Measurements from ENCODE around the gene RAB41. TPM values are rescaled to one million over a fixed set of nuclear protein-coding genes. Genes with fewer than 3 reads are reported as not detected.
"Not testable (repeated sequence)": the region's sequence is repeated elsewhere in the genome, so short reads cannot be mapped to it uniquely, and the experiment has no call there.

The RAB41 gene
- total RNA-seq, 1 experiment from 2014 or later, result not detected

GRCh38 chrX:70241501-70241900 is 40.5 kb upstream of the RAB41 start:
- no peak overlapping the region for H2BK15ac ChIP-seq (ENCODE audit: low read depth, low read length)
- no peak overlapping the region for H4K91ac ChIP-seq (ENCODE audit: insufficient read length, low read depth, low read length)
- H3K36me3 Mint-ChIP-seq (ENCODE audit: insufficient read depth in 1 of 3, low read depth in 3 of 3), result peaks cover 0 to 2% (median 0%) of the 10 kb centered on the region in 3 experiments; a peak in 2 of 7 replicates
- H2AK5ac ChIP-seq (ENCODE audit: insufficient read length, low read length), result no peak overlapping the region
- no peak overlapping the region for H3K18ac ChIP-seq (ENCODE audit: insufficient read length, low read depth, low read length)
- no peak overlapping the region for H3K56ac ChIP-seq (ENCODE audit: insufficient read length, low read depth, low read length)
- DNase-seq, result no peak
- H3K79me1 ChIP-seq (ENCODE audit: insufficient read depth, low read depth, low read length, poor library complexity, severe bottlenecking), result no peaks in the 10 kb centered on the region
- no peak overlapping the region for H2BK12ac ChIP-seq (ENCODE audit: insufficient read length, low read depth, low read length)
- H3K27me3 ChIP-seq (ENCODE audit: insufficient read depth, low read length), result no peaks in the 10 kb centered on the region
- H3K9me3 Mint-ChIP-seq, result peaks cover 51 to 67% of the 10 kb centered on the region in 2 experiments
- H2BK5ac ChIP-seq (ENCODE audit: insufficient read length, low read length), result no peak overlapping the region
- H3K79me2 ChIP-seq (ENCODE audit: insufficient read depth, low read length), result no peaks in the 10 kb centered on the region
- TF ChIP-seq, protein P1, sequence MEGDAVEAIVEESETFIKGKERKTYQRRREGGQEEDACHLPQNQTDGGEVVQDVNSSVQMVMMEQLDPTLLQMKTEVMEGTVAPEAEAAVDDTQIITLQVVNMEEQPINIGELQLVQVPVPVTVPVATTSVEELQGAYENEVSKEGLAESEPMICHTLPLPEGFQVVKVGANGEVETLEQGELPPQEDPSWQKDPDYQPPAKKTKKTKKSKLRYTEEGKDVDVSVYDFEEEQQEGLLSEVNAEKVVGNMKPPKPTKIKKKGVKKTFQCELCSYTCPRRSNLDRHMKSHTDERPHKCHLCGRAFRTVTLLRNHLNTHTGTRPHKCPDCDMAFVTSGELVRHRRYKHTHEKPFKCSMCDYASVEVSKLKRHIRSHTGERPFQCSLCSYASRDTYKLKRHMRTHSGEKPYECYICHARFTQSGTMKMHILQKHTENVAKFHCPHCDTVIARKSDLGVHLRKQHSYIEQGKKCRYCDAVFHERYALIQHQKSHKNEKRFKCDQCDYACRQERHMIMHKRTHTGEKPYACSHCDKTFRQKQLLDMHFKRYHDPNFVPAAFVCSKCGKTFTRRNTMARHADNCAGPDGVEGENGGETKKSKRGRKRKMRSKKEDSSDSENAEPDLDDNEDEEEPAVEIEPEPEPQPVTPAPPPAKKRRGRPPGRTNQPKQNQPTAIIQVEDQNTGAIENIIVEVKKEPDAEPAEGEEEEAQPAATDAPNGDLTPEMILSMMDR (conservative IDR thresholded peaks at IDR 0.05), result no peak
- no peak overlapping the region for H3K4ac ChIP-seq (ENCODE audit: low read depth, low read length)
- H3K27ac ChIP-seq (ENCODE audit: insufficient read length, low read depth, low read length), result no peak overlapping the region
- H3K23ac ChIP-seq (ENCODE audit: insufficient read length, low read depth, low read length), result no peak overlapping the region
- no peaks in the 10 kb centered on the region for H4K20me1 ChIP-seq (ENCODE audit: control insufficient read depth, insufficient read depth, insufficient read length)
- H3K27me3 Mint-ChIP-seq (ENCODE audit: low read depth), result no peaks in the 10 kb centered on the region
- no peak overlapping the region for H2AFZ ChIP-seq (ENCODE audit: low read length)
- H3K4me1 ChIP-seq (ENCODE audit: insufficient read depth, low read length), result no peaks in the 10 kb centered on the region
- no peak overlapping the region for H2BK20ac ChIP-seq (ENCODE audit: low read depth, low read length, poor library complexity, severe bottlenecking)
- no peak overlapping the region for H4K5ac ChIP-seq (ENCODE audit: insufficient read length, low read depth, low read length)
- H3K23me2 ChIP-seq (ENCODE audit: insufficient read length, low read depth, low read length, poor library complexity, severe bottlenecking), result no peaks in the 10 kb centered on the region
- H2BK120ac ChIP-seq (ENCODE audit: low read depth, low read length, poor library complexity, severe bottlenecking), result no peak overlapping the region
- peaks cover 28% of the 10 kb centered on the region for H3K9me3 ChIP-seq (ENCODE audit: control insufficient read depth, low read depth, low read length)
- no peak overlapping the region for H4K8ac ChIP-seq (replicated peaks; ENCODE audit: insufficient read length, low read depth, low read length)
- no peak overlapping the region for H3K27ac Mint-ChIP-seq
- H3K4me3 Mint-ChIP-seq, result no peak overlapping the region
- peaks cover 17% of the 10 kb centered on the region in 2 experiments for H3K4me1 Mint-ChIP-seq
- H3K9ac ChIP-seq (ENCODE audit: extremely low read depth, insufficient read length, low read length), result no peak overlapping the region
- no peak overlapping the region for H3T11ph ChIP-seq (ENCODE audit: low read length)
- 100% methylated on average over 1 of the region's 2 CpGs for WGBS (ENCODE audit: extremely low coverage, insufficient read length, low lambda C conversion rate)
- H3K4me2 ChIP-seq (ENCODE audit: insufficient read depth, insufficient read length, low read length), result no peak overlapping the region
- no peak overlapping the region for H3K14ac ChIP-seq (ENCODE audit: insufficient read depth, low read length)

GRCh38 chrX:70243601-70244000 is 38.4 kb upstream of the RAB41 start:
- not testable (repeated sequence) for H3K27me3 Mint-ChIP-seq (ENCODE audit: low read depth); H3K4me3 Mint-ChIP-seq; H3K79me1 ChIP-seq (ENCODE audit: insufficient read depth, low read depth, low read length, poor library complexity, severe bottlenecking); H4K20me1 ChIP-seq (ENCODE audit: control insufficient read depth, insufficient read depth, insufficient read length); H3T11ph ChIP-seq (ENCODE audit: low read length); H3K56ac ChIP-seq (ENCODE audit: insufficient read length, low read depth, low read length); H3K4me1 ChIP-seq (ENCODE audit: insufficient read depth, low read length); H3K9me3 ChIP-seq (ENCODE audit: control insufficient read depth, low read depth, low read length); H2BK12ac ChIP-seq (ENCODE audit: insufficient read length, low read depth, low read length); H3K27ac Mint-ChIP-seq; DNase-seq; H3K27ac ChIP-seq (ENCODE audit: insufficient read length, low read depth, low read length); H2BK20ac ChIP-seq (ENCODE audit: low read depth, low read length, poor library complexity, severe bottlenecking); H3K18ac ChIP-seq (ENCODE audit: insufficient read length, low read depth, low read length); H3K79me2 ChIP-seq (ENCODE audit: insufficient read depth, low read length); H3K27me3 ChIP-seq (ENCODE audit: insufficient read depth, low read length); H2AK5ac ChIP-seq (ENCODE audit: insufficient read length, low read length); H3K4ac ChIP-seq (ENCODE audit: low read depth, low read length); H2AFZ ChIP-seq (ENCODE audit: low read length); H3K4me2 ChIP-seq (ENCODE audit: insufficient read depth, insufficient read length, low read length); H3K23ac ChIP-seq (ENCODE audit: insufficient read length, low read depth, low read length); H2BK120ac ChIP-seq (ENCODE audit: low read depth, low read length, poor library complexity, severe bottlenecking); H3K36me3 Mint-ChIP-seq (ENCODE audit: insufficient read depth in 1 of 3, low read depth in 3 of 3); H4K5ac ChIP-seq (ENCODE audit: insufficient read length, low read depth, low read length); H3K14ac ChIP-seq (ENCODE audit: insufficient read depth, low read length); H2BK15ac ChIP-seq (ENCODE audit: low read depth, low read length); H3K9ac ChIP-seq (ENCODE audit: extremely low read depth, insufficient read length, low read length); H2BK5ac ChIP-seq (ENCODE audit: insufficient read length, low read length); H4K8ac ChIP-seq (replicated peaks; ENCODE audit: insufficient read length, low read depth, low read length); H3K23me2 ChIP-seq (ENCODE audit: insufficient read length, low read depth, low read length, poor library complexity, severe bottlenecking); H4K91ac ChIP-seq (ENCODE audit: insufficient read length, low read depth, low read length)
- Mint-ChIP-seq H3K4me1 (peaks cover 17% of the 10 kb centered on the region in 2 experiments), H3K9me3 (peaks cover 52 to 68% of the 10 kb centered on the region in 2 experiments)
- WGBS (ENCODE audit: extremely low coverage, insufficient read length, low lambda C conversion rate), result no CpG with 5 or more reads among the region's 5 CpGs
